Measurements from ENCODE around the gene PPP1R2C.

GRCh38 chrX:42797651-42798269 lies 19.8 kb upstream of the PPP1R2C start:
- TF ChIP-seq, protein P1, sequence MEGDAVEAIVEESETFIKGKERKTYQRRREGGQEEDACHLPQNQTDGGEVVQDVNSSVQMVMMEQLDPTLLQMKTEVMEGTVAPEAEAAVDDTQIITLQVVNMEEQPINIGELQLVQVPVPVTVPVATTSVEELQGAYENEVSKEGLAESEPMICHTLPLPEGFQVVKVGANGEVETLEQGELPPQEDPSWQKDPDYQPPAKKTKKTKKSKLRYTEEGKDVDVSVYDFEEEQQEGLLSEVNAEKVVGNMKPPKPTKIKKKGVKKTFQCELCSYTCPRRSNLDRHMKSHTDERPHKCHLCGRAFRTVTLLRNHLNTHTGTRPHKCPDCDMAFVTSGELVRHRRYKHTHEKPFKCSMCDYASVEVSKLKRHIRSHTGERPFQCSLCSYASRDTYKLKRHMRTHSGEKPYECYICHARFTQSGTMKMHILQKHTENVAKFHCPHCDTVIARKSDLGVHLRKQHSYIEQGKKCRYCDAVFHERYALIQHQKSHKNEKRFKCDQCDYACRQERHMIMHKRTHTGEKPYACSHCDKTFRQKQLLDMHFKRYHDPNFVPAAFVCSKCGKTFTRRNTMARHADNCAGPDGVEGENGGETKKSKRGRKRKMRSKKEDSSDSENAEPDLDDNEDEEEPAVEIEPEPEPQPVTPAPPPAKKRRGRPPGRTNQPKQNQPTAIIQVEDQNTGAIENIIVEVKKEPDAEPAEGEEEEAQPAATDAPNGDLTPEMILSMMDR (IDR thresholded peaks at IDR 0.05) = no peak
- TF ChIP-seq POLR2A (IDR thresholded peaks at IDR 0.05) = no peak

All from adrenal gland (tissue), 5 donors.